Measurements from ENCODE around the gene SERPINA3.
"Not testable (repeated sequence)": the region's sequence is repeated elsewhere in the genome, so short reads cannot be mapped to it uniquely, and the experiment has no call there.

The SERPINA3 gene

GRCh38 chr14:94575730-94576585 is 36.2 kb upstream of the SERPINA3 start:
- Histone ChIP-seq H3K79me1 (replicated peaks; ENCODE audit: low read length, poor library complexity, severe bottlenecking) (no peaks in the 10 kb centered on the region), H3K4ac (ENCODE audit: low read depth in 1 of 2, low read length in 2 of 2) (no peak overlapping the region), H3K4me1 (ENCODE audit: control insufficient read depth, insufficient read depth, low read depth, low read length) (no peaks in the 10 kb centered on the region), H3K9me3 (ENCODE audit: control insufficient read depth, low read length) (no peaks in the 10 kb centered on the region), H2AFZ (ENCODE audit: low read depth, low read length) (no peak overlapping the region), H2BK5ac (ENCODE audit: low read depth, low read length, poor library complexity, severe bottlenecking) (no peak overlapping the region), H4K91ac (ENCODE audit: low read length) (no peak overlapping the region), H2BK120ac (ENCODE audit: low read depth, low read length) (no peak overlapping the region), H3K4me2 (ENCODE audit: low read length, poor library complexity, severe bottlenecking) (no peak overlapping the region), H3K27ac (ENCODE audit: low read length, poor library complexity, severe bottlenecking) (no peak overlapping the region), H4K8ac (ENCODE audit: low read length) (no peak overlapping the region), H3K23ac (ENCODE audit: low read length in 2 of 2) (no peak overlapping the region), H2AK5ac (ENCODE audit: low read length, severe bottlenecking) (no peak overlapping the region), H3K14ac (ENCODE audit: low read length in 2 of 2) (no peak overlapping the region), H3K18ac (ENCODE audit: low read depth in 1 of 2, low read length in 2 of 2) (no peak overlapping the region), H3K9ac (ENCODE audit: low read length) (no peak overlapping the region), H3K4me3 (ENCODE audit: insufficient read depth in 1 of 2, low read depth in 1 of 2, low read length in 2 of 2) (no peak overlapping the region), H2BK12ac (ENCODE audit: low read length in 2 of 2) (no peak overlapping the region), H3K36me3 (ENCODE audit: control insufficient read depth in 1 of 2, insufficient read depth in 2 of 2, low read depth in 1 of 2, low read length in 2 of 2) (no peaks in the 10 kb centered on the region), H2BK15ac (ENCODE audit: low read depth, poor library complexity, severe bottlenecking) (no peak overlapping the region), H3K27me3 (ENCODE audit: control insufficient read depth in 1 of 2, insufficient read depth in 1 of 2, low read length in 2 of 2) (peaks cover 4 to 18% of the 10 kb centered on the region in 2 experiments)
- 54% methylated on average over 5 of the region's 5 CpGs for WGBS
- no peak for DNase-seq

- not testable (repeated sequence) for H2AK5ac ChIP-seq (ENCODE audit: low read length, severe bottlenecking); H2BK120ac ChIP-seq (ENCODE audit: low read depth, low read length); H3K4me3 ChIP-seq (ENCODE audit: insufficient read depth in 1 of 2, low read depth in 1 of 2, low read length in 2 of 2)
Observed at GRCh38 chr14:94577472-94577871, 34.7 kb upstream of the SERPINA3 start.

DNA sequence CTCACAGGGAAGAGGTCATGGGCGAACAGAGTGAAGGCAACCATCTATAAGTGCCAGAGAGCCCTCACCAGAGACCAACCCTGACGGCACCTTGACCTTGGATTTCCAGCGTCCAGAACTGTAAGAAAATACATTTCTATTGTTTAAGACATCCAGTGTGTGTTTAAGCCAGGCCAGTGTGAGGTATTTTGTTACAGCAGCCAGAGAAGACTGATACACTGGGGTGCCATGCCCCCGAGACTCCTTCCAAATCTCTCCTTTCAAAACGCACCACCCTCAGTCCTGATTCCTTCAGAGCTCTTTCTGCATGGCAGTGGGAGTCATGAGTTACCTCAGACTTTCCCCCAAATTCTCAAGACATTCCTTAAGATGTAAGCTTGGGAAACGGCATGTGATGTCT is 33.5 kb upstream of the SERPINA3 start:
- Histone ChIP-seq H4K8ac (ENCODE audit: low read length) (no peak overlapping the region), H3K4me3 (ENCODE audit: insufficient read depth in 1 of 2, low read depth in 1 of 2, low read length in 2 of 2) (no peak overlapping the region), H3K27me3 (ENCODE audit: control insufficient read depth in 1 of 2, insufficient read depth in 1 of 2, low read length in 2 of 2) (peaks cover 4 to 31% of the 10 kb centered on the region in 2 experiments), H3K4ac (ENCODE audit: low read depth in 1 of 2, low read length in 2 of 2) (no peak overlapping the region), H4K91ac (ENCODE audit: low read length) (no peak overlapping the region), H2AFZ (ENCODE audit: low read depth, low read length) (no peak overlapping the region), H3K23ac (ENCODE audit: low read length in 2 of 2) (no peak overlapping the region), H2AK5ac (ENCODE audit: low read length, severe bottlenecking) (no peak overlapping the region), H2BK5ac (ENCODE audit: low read depth, low read length, poor library complexity, severe bottlenecking) (no peak overlapping the region), H3K36me3 (ENCODE audit: control insufficient read depth in 1 of 2, insufficient read depth in 2 of 2, low read depth in 1 of 2, low read length in 2 of 2) (no peaks in the 10 kb centered on the region), H2BK120ac (ENCODE audit: low read depth, low read length) (no peak overlapping the region), H3K4me2 (ENCODE audit: low read length, poor library complexity, severe bottlenecking) (no peak overlapping the region), H3K79me1 (replicated peaks; ENCODE audit: low read length, poor library complexity, severe bottlenecking) (no peaks in the 10 kb centered on the region), H2BK15ac (ENCODE audit: low read depth, poor library complexity, severe bottlenecking) (no peak overlapping the region), H3K14ac (ENCODE audit: low read length in 2 of 2) (no peak overlapping the region), H2BK12ac (ENCODE audit: low read length in 2 of 2) (no peak overlapping the region), H3K9ac (ENCODE audit: low read length) (no peak overlapping the region), H3K27ac (ENCODE audit: low read length, poor library complexity, severe bottlenecking) (no peak overlapping the region), H3K4me1 (ENCODE audit: control insufficient read depth, insufficient read depth, low read depth, low read length) (no peaks in the 10 kb centered on the region), H3K9me3 (ENCODE audit: control insufficient read depth, low read length) (no peaks in the 10 kb centered on the region), H3K18ac (ENCODE audit: low read depth in 1 of 2, low read length in 2 of 2) (no peak overlapping the region)
- 73% methylated on average over 5 of the region's 6 CpGs for WGBS
- no peak for DNase-seq

More at GRCh38 chr14:94577472-94577871, 34.7 kb upstream of the SERPINA3 start:
- H3K14ac ChIP-seq (ENCODE audit: low read length in 2 of 2); H3K9ac ChIP-seq (ENCODE audit: low read length); H4K91ac ChIP-seq (ENCODE audit: low read length); H2BK15ac ChIP-seq (ENCODE audit: low read depth, poor library complexity, severe bottlenecking); H3K9me3 ChIP-seq (ENCODE audit: control insufficient read depth, low read length); H2BK12ac ChIP-seq (ENCODE audit: low read length in 2 of 2); H3K79me1 ChIP-seq (replicated peaks; ENCODE audit: low read length, poor library complexity, severe bottlenecking); H4K8ac ChIP-seq (ENCODE audit: low read length); H2AFZ ChIP-seq (ENCODE audit: low read depth, low read length); H3K23ac ChIP-seq (ENCODE audit: low read length in 2 of 2); H3K18ac ChIP-seq (ENCODE audit: low read depth in 1 of 2, low read length in 2 of 2); DNase-seq; H3K27ac ChIP-seq (ENCODE audit: low read length, poor library complexity, severe bottlenecking); H3K4me2 ChIP-seq (ENCODE audit: low read length, poor library complexity, severe bottlenecking); H2BK5ac ChIP-seq (ENCODE audit: low read depth, low read length, poor library complexity, severe bottlenecking); H3K36me3 ChIP-seq (ENCODE audit: control insufficient read depth in 1 of 2, insufficient read depth in 2 of 2, low read depth in 1 of 2, low read length in 2 of 2); H3K4ac ChIP-seq (ENCODE audit: low read depth in 1 of 2, low read length in 2 of 2); H3K4me1 ChIP-seq (ENCODE audit: control insufficient read depth, insufficient read depth, low read depth, low read length): not testable (repeated sequence)
- peaks cover 4 to 21% of the 10 kb centered on the region in 2 experiments for H3K27me3 ChIP-seq (ENCODE audit: control insufficient read depth in 1 of 2, insufficient read depth in 1 of 2, low read length in 2 of 2)

- Histone ChIP-seq H2BK120ac (ENCODE audit: low read depth, low read length) (no peak within 1 kb of the TSS), H3K9me3 (ENCODE audit: control insufficient read depth, low read length) (no peaks in the 10 kb centered on the region), H2BK15ac (ENCODE audit: low read depth, poor library complexity, severe bottlenecking) (no peak within 1 kb of the TSS), H3K4ac (ENCODE audit: low read depth in 1 of 2, low read length in 2 of 2) (no peak within 1 kb of the TSS), H2BK12ac (ENCODE audit: low read length in 2 of 2) (no peak within 1 kb of the TSS), H2BK5ac (ENCODE audit: low read depth, low read length, poor library complexity, severe bottlenecking) (no peak within 1 kb of the TSS), H3K79me1 (replicated peaks; ENCODE audit: low read length, poor library complexity, severe bottlenecking) (no peaks in the 10 kb centered on the region), H3K18ac (ENCODE audit: low read depth in 1 of 2, low read length in 2 of 2) (no peak within 1 kb of the TSS), H2AK5ac (ENCODE audit: low read length, severe bottlenecking) (no peak within 1 kb of the TSS), H4K91ac (ENCODE audit: low read length) (no peak within 1 kb of the TSS), H3K36me3 (ENCODE audit: control insufficient read depth in 1 of 2, insufficient read depth in 2 of 2, low read depth in 1 of 2, low read length in 2 of 2) (no peaks in the 10 kb centered on the region), H3K4me2 (ENCODE audit: low read length, poor library complexity, severe bottlenecking) (no peak within 1 kb of the TSS), H3K9ac (ENCODE audit: low read length) (no peak within 1 kb of the TSS), H3K27me3 (ENCODE audit: control insufficient read depth in 1 of 2, insufficient read depth in 1 of 2, low read length in 2 of 2) (peaks cover 4 to 42% of the 10 kb centered on the region in 2 experiments), H3K27ac (ENCODE audit: low read length, poor library complexity, severe bottlenecking) (no peak within 1 kb of the TSS), H4K8ac (ENCODE audit: low read length) (no peak within 1 kb of the TSS), H3K14ac (ENCODE audit: low read length in 2 of 2) (no peak within 1 kb of the TSS), H2AFZ (ENCODE audit: low read depth, low read length) (no peak within 1 kb of the TSS), H3K4me1 (ENCODE audit: control insufficient read depth, insufficient read depth, low read depth, low read length) (no peaks in the 10 kb centered on the region), H3K23ac (ENCODE audit: low read length in 2 of 2) (no peak within 1 kb of the TSS), H3K4me3 (ENCODE audit: insufficient read depth in 1 of 2, low read depth in 1 of 2, low read length in 2 of 2) (no peak within 1 kb of the TSS)
- no peak for DNase-seq
- 55% methylated on average over 17 of the region's 18 CpGs for WGBS
Observed at GRCh38 chr14:94581127-94581999, 30.8 kb upstream of the SERPINA3 start, which contains the start of gene SERPINA5. Gene SERPINA5, plus strand, starts transcription at chr14:94581426. Its CDS starts 5,937 bp downstream, at chr14:94587363.

Data from mesenchymal stem cell (in vitro differentiated cells and primary cell).